ENCODE data around the gene ESPNL.

The ESPNL gene

GRCh38 chr2:238141541-238142318 is 41.6 kb downstream of the ESPNL start:
- Histone ChIP-seq H3K9ac (ENCODE audit: low read depth, low read length) (no peak overlapping the region), H3K9me3 (ENCODE audit: control insufficient read depth, insufficient read depth, low read length) (no peaks in the 10 kb centered on the region), H3K36me3 (ENCODE audit: insufficient read depth, low read length) (no peaks in the 10 kb centered on the region), H3K4me1 (ENCODE audit: insufficient read depth, low read length) (no peaks in the 10 kb centered on the region; the same call in 1 of the 2 replicates)

- H3K4me1 ChIP-seq (ENCODE audit: insufficient read depth, low read length), result no peaks in the 10 kb centered on the region; the same call in 1 of the 2 replicates
- no peaks in the 10 kb centered on the region for H3K9me3 ChIP-seq (ENCODE audit: control insufficient read depth, insufficient read depth, low read length)
- no peaks in the 10 kb centered on the region for H3K36me3 ChIP-seq (ENCODE audit: insufficient read depth, low read length)
- no peak overlapping the region for H3K9ac ChIP-seq (ENCODE audit: low read depth, low read length)
These were observed 42.5 kb downstream of the ESPNL start for GRCh38 chr2:238142382-238143205.

GRCh38 chr2:238143239-238143951 is 43.3 kb downstream of the ESPNL start:
- no peaks in the 10 kb centered on the region; the same call in 1 of the 2 replicates for H3K4me1 ChIP-seq (ENCODE audit: insufficient read depth, low read length)
- H3K9ac ChIP-seq (ENCODE audit: low read depth, low read length), result no peak overlapping the region
- H3K9me3 ChIP-seq (ENCODE audit: control insufficient read depth, insufficient read depth, low read length), result no peaks in the 10 kb centered on the region
- no peaks in the 10 kb centered on the region for H3K36me3 ChIP-seq (ENCODE audit: insufficient read depth, low read length)

GRCh38 chr2:238144262-238144661 is 44.1 kb downstream of the ESPNL start:
- H3K4me1 ChIP-seq (ENCODE audit: insufficient read depth, low read length), result no peaks in the 10 kb centered on the region
- H3K36me3 ChIP-seq (ENCODE audit: insufficient read depth, low read length), result no peaks in the 10 kb centered on the region
- H3K9ac ChIP-seq (ENCODE audit: low read depth, low read length), result no peak overlapping the region
- H3K9me3 ChIP-seq (ENCODE audit: control insufficient read depth, insufficient read depth, low read length), result no peaks in the 10 kb centered on the region

- H3K4me1 ChIP-seq (ENCODE audit: insufficient read depth, low read length), result no peaks in the 10 kb centered on the region
- H3K9ac ChIP-seq (ENCODE audit: low read depth, low read length), result no peak overlapping the region
- H3K36me3 ChIP-seq (ENCODE audit: insufficient read depth, low read length), result no peaks in the 10 kb centered on the region
- H3K9me3 ChIP-seq (ENCODE audit: control insufficient read depth, insufficient read depth, low read length), result no peaks in the 10 kb centered on the region
These were observed 44.9 kb downstream of the ESPNL start for GRCh38 chr2:238145046-238145445.

- Histone ChIP-seq H3K9me3 (ENCODE audit: control insufficient read depth, insufficient read depth, low read length) (no peaks in the 10 kb centered on the region), H3K9ac (ENCODE audit: low read depth, low read length) (no peak overlapping the region), H3K36me3 (ENCODE audit: insufficient read depth, low read length) (no peaks in the 10 kb centered on the region), H3K4me1 (ENCODE audit: insufficient read depth, low read length) (no peaks in the 10 kb centered on the region)
These were observed 45.7 kb downstream of the ESPNL start for GRCh38 chr2:238145851-238146250.

- H3K9me3 ChIP-seq (ENCODE audit: control insufficient read depth, insufficient read depth, low read length), result no peaks in the 10 kb centered on the region
- H3K36me3 ChIP-seq (ENCODE audit: insufficient read depth, low read length), result no peaks in the 10 kb centered on the region
- no peaks in the 10 kb centered on the region for H3K4me1 ChIP-seq (ENCODE audit: insufficient read depth, low read length)
- no peak overlapping the region for H3K9ac ChIP-seq (ENCODE audit: low read depth, low read length)
These were observed 46.9 kb downstream of the ESPNL start for GRCh38 chr2:238146884-238147544.

GRCh38 chr2:238148981-238149380 is 48.8 kb downstream of the ESPNL start:
- peaks cover 3% of the 10 kb centered on the region; the same call in 1 of the 2 replicates for H3K9me3 ChIP-seq (ENCODE audit: control insufficient read depth, insufficient read depth, low read length)
- H3K9ac ChIP-seq (ENCODE audit: low read depth, low read length), result no peak overlapping the region
- no peaks in the 10 kb centered on the region for H3K36me3 ChIP-seq (ENCODE audit: insufficient read depth, low read length)
- H3K4me1 ChIP-seq (ENCODE audit: insufficient read depth, low read length), result no peaks in the 10 kb centered on the region

GRCh38 chr2:238149841-238150572 is 49.9 kb downstream of the ESPNL start:
- Histone ChIP-seq H3K4me1 (ENCODE audit: insufficient read depth, low read length) (no peaks in the 10 kb centered on the region), H3K36me3 (ENCODE audit: insufficient read depth, low read length) (no peaks in the 10 kb centered on the region), H3K9ac (ENCODE audit: low read depth, low read length) (no peak overlapping the region), H3K9me3 (ENCODE audit: control insufficient read depth, insufficient read depth, low read length) (peaks cover 5% of the 10 kb centered on the region; the same call in 1 of the 2 replicates)

- H3K9ac ChIP-seq (ENCODE audit: low read depth, low read length), result no peak overlapping the region
- peaks cover 5% of the 10 kb centered on the region; the same call in 1 of the 2 replicates for H3K9me3 ChIP-seq (ENCODE audit: control insufficient read depth, insufficient read depth, low read length)
- H3K36me3 ChIP-seq (ENCODE audit: insufficient read depth, low read length), result no peaks in the 10 kb centered on the region
- no peaks in the 10 kb centered on the region for H3K4me1 ChIP-seq (ENCODE audit: insufficient read depth, low read length)
These were observed 50.5 kb downstream of the ESPNL start for GRCh38 chr2:238150686-238151085.

GRCh38 chr2:238151205-238151604 is 51.1 kb downstream of the ESPNL start:
- Histone ChIP-seq H3K9me3 (ENCODE audit: control insufficient read depth, insufficient read depth, low read length) (peaks cover 5% of the 10 kb centered on the region; the same call in 1 of the 2 replicates), H3K9ac (ENCODE audit: low read depth, low read length) (no peak overlapping the region), H3K4me1 (ENCODE audit: insufficient read depth, low read length) (no peaks in the 10 kb centered on the region), H3K36me3 (ENCODE audit: insufficient read depth, low read length) (no peaks in the 10 kb centered on the region)

- no peaks in the 10 kb centered on the region for H3K36me3 ChIP-seq (ENCODE audit: insufficient read depth, low read length)
- H3K9ac ChIP-seq (ENCODE audit: low read depth, low read length), result no peak overlapping the region
- peaks cover 5% of the 10 kb centered on the region; the same call in 1 of the 2 replicates for H3K9me3 ChIP-seq (ENCODE audit: control insufficient read depth, insufficient read depth, low read length)
- H3K4me1 ChIP-seq (ENCODE audit: insufficient read depth, low read length), result no peaks in the 10 kb centered on the region
These were observed 51.6 kb downstream of the ESPNL start for GRCh38 chr2:238151628-238152235.
